ENCODE measurements around the gene OGFRL1.

DNA sequence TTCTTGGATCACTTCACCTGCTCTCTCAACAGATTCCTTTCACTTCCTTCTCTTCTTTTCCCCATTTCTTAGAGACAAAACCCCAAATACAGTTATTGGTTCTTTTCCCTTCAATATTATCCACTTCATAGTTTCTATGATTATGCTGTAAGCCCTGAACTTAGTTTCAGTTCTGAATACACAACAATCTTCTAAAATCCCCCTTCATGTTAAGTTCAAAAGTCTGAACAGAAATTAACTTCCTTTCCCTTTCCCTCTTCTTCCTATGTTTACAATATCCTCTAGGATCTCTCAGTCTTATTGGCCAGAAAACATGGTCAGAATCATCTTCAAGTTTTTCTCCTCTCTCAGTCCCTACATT is 57.7 kb downstream of the OGFRL1 start:
- TF ChIP-seq CTCF (IDR thresholded peaks at IDR 0.05) (no peak), POLR2A (IDR thresholded peaks at IDR 0.05) (no peak)
